Endometrium (tissue), 2 donors: ENCODE measurements around the gene RRH.
"Not testable (repeated sequence)": the region's sequence is repeated elsewhere in the genome, so short reads cannot be mapped to it uniquely, and the experiment has no call there.

Experiments
- FAIRE-seq: peaks from 2 replicates; lab custom pipeline; 2012; peaks lifted over from hg19 to GRCh38; lab: Jason Lieb, UNC
- donor health status: control.
- donor health status: control.

Gene RRH

DNA sequence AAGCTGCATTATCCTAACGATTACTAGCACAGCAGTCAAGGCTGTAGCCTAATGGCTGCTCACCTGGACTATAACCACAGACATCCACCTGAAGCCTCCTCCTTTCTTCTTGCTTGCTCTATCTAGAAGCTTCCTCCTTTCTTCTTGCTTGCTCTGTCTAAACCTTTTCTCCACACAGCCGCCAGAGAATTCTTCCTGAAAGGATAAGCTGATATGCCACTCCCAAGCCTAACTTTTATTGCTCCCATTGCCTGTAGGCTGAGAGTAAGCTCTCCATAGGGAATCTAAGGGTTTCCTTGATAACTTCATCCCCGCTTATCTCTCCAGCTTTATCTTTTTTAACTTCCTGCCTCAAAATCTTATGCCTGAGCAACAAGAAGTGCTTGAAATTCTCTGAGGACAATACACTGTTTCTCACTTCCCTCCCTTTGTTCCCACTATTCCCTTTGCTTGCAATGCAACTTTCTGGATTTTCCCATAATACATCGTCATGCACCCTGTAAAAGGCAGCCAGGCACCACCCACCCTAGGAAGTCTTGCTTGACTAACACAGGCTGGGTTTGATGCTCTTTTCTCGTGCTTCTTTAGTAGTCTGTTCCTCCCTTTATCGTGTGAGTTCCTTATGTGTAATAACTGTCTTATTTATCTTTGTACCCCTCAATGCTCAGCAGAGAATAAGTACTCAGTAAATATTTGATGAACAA is 18.8 kb downstream of the RRH start:
- FAIRE-seq, result no peak

GRCh38 chr4:109847896-109848442 is 20.2 kb downstream of the RRH start, which contains the start of gene LRIT3:
TSS of gene LRIT3 (plus strand) at chr4:109848107. CDS start at chr4:109848202, 95 bp downstream.
- FAIRE-seq, result no peak

GRCh38 chr4:109848501-109848900 is 20.7 kb downstream of the RRH start:
- FAIRE-seq, result no peak

- no peak for FAIRE-seq
These were observed 22.8 kb downstream of the RRH start for GRCh38 chr4:109850601-109851000.

- FAIRE-seq, result not testable (repeated sequence)
These were observed 31.9 kb downstream of the RRH start for GRCh38 chr4:109859426-109860300.

DNA sequence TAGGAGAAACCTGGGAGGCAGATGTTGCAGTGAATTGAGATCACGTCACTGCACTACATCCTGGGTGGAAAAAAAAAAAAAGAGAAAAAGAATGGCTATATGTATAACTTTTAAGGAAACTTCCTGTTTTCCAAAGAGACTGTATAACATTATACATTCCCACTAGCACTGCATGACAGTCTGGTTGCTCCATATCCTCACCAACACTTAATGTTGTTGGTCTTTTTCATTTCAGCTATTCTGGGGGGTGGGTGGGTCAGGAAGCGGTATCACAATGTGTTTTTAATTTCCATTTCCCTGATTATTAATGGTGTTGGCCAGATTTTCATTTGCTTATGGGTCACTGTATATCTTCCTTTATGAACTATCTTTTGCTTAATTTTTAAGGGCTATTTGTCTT is 33.5 kb downstream of the RRH start:
- FAIRE-seq, result no peak

DNA sequence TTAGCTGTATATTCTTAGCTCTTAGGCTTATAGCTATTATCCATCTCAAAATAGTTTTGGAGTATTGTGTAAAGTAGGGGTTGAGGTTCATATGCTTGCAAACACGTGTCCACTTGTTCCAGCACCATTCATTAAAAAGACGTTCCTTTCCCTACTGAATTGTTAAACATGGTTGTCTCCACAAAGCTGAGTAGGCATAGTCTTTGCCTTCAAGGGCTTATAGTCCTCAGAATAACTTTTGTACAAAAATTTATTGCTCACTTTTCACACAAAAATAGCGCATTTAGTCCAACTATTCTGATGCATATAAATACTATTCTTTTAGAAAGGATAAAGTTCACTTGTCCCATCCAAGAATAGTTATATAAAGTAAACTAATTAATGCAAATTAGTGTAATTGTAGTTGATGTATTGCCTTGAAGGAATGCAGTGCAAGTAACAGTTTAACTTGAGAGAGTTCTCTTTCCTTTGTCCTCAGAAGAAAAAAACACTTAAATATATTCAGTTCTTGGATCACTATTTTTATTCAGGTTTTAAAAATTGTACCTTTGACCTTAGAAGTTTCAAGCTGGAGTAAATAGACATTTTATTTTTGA is 34.2 kb downstream of the RRH start:
- FAIRE-seq, result peak; percentile 57

DNA sequence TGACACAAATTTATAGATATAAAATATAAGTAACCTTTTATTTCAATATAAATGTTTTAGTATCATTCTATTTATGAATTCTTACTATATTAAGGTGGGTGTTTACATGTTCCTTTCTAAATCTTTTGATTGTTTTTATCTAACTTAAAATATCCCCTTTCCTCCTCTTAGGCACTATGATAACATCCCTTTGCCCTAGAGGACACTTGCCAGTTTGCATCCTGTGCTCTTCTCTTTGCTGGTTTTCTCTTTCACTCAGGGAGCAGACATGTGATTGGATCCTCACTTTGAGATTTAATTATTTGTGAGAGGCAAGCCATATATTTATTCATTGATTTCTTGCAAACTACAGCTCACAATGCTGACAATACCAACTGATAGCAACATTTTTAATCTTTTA is 36.4 kb downstream of the RRH start:
- no peak for FAIRE-seq

DNA sequence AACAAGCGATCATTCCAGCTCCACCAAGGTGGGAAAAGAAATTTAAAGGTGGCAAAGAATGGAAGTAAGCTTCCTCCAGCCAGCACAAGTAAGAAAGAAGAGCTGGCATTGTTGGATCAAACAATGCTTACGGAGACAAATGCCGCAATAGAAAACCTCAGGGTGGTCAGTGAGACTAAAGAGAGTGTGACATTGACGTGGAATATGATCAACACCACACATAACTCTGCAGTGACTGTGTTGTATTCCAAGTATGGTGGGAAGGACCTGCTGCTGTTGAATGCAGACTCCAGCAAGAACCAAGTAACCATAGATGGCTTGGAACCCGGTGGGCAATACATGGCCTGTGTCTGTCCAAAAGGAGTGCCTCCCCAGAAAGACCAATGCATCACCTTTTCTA is 42.3 kb downstream of the RRH start:
- no peak for FAIRE-seq

- no peak for FAIRE-seq
These were observed 44.3 kb downstream of the RRH start for GRCh38 chr4:109872065-109872464.

- FAIRE-seq, result no peak
These were observed 45.3 kb downstream of the RRH start for GRCh38 chr4:109872950-109873656.

DNA sequence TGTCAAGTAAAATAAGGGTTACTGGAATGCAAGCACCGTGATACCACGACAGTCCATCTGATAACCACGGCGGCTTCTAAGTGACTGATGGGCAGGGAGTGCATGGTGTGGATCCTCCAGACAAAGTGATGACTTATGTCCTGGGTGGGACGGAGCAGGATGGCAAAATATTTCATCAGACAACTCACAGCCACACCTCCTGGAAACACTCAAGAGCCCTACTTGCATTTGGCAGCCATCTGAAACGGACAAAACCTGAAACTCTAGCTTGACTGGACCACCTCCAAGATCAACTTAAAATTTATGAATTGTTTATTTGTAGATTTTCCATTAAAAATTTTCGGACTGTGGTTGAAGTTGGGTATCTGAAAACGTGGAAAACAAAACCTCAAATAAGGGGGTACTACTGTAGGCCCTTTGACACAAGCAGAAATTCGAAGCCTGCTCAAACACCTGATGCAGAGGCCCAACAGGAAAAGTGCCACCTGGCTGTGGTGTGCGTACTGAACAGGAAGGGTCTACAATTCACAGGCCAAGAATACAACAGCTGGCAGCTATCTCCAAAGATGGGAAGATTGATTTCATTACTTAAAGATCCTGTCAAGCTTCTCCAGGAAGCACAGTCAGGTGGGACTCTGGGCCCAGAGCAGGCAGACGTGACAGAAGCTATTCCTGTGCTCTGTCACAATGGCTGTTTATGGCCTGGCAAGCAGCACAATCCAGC is 46.2 kb downstream of the RRH start:
- FAIRE-seq, result no peak

DNA sequence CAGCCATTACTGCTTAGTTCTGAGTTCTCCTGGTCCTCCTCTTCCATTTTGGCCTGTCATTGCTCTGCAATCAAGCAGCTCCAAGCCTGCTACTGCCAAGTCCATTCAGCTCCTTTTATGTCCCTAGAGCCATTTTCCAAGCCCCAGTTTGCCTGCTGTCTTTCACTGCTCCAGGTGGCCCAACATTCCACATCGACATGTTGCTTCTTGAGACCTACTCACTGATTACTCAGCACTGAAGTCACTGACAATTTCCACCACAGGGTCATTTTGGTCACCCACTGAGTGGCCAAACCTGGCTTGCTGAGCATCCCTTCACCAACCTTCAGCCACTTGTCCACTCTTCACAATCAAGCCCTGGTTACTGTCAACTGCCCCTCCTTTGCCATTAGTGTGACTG is 47.3 kb downstream of the RRH start:
- no peak for FAIRE-seq

DNA sequence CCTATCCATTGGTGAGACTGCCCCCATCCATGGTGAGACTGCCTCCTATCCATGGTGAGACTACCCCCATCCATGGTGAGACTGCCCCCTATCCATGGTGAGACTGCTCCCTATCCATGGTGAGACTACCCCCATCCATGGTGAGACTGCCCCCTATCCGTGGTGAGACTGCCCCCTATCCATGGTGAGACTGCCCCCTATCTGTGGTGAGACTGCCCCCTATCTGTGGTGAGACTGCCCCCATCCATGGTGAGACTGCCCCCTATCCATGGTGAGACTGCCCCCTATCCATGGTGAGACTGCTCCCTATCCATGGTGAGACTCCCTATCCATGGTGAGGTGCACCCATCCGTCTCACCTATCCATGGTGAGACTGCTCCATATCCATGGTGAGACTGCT is 47.8 kb downstream of the RRH start:
- not testable (repeated sequence) for FAIRE-seq

DNA sequence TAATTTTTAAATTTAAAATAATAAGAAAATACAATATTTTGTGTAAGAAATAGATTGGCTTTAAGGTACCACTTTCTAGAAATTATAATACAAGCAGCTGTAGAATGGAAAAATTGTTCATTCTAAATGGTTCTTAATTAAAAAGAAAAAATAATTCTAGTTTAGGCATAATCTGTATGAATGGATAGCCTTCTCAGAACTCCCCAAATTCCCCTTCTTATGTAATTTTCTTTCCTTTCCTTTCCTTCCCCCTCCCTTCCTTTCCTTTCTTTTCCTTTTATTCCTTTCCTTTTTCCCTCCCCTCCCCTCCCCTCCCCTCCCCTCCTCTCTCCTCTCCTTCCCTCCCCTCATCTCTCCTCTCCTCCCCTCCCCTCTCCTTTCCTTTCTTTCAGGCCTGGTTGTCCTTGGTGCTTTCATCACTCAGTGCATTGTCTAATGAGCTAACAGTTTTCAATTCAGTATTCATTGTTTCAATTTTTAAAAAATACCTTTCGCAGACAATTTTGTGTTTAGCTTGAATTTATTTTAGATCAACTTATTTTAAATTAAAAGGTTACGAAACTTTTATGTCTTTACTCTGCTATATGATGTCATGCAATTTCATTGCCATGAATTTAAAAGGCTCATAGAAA is 49.0 kb downstream of the RRH start:
- FAIRE-seq, result no peak

DNA sequence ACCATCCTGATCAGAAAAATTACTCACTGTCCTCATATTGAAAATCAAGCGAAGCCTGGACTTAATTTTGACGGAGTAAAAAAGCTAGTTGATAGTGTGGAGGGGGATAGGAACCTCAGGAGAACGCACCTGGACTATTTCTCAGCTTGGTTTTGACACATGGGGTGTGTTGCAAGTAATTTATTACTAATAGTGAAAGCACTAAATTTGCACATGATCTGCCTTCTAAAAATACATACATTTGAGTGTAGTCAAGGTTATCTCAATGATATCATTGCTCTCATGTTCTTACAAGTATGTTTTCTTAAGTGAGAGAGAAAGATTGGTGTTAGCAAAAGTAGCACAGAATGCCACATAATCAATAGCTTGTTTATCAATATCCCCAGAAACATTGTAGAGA is 49.6 kb downstream of the RRH start:
- no peak for FAIRE-seq

DNA sequence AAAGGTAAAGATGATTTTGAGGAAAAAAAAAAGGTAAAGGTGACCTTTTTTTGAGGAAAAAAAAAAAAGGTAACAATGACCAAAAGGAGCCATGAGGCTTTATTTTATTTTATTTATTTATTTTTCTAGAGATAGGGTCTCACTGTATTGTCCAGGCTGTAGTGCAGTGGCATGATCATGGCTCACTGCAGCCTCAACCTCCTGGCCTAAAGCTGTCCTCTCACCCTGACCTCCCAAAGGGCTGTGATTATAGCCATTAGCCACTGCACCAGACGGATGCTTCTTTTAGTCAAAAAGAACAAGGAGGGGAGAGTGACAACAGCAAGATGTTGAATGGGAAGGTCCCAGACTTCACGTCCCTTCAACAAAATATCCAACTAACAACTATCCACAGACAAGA is 50.6 kb downstream of the RRH start:
- no peak for FAIRE-seq

DNA sequence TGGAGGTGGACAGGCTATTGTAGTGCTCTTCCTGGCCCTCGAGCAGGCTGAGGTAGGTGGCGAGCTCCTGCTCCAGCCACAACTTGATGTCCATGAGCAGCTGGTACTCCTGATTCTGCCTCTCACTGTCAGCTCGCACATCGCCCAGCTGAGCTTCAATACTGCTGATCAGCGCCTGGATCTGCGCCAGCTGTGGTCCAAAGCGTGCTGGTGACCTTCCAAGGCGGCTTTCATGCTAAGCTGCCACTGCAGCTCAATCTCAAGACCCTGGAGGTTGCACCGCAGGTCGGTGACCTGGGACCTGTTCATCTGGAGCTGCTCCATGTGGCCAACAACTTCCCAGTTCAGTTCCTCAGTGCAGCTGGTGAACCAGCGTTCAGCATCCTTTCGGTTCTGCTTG is 51.3 kb downstream of the RRH start:
- no peak for FAIRE-seq

GRCh38 chr4:109879636-109880314 is 52.0 kb downstream of the RRH start:
- FAIRE-seq, result no peak

DNA sequence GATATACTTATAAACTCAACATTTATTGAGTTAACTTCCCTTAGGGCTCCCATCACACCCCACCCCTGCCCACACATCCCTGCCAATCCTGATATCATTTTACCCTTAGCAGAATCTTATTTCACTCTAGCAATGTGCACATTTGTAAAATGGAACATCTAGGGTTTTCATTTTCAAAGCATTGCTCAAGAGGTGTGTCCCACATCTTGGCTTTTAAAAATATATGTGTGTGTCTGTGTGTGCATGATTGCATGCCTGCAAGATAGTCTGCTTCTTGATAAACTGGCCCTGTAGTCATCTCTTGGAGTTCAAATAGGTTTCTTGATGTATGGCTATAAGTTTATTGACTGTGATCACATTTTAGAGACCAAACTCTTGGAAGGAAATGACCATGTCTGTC is 58.5 kb downstream of the RRH start:
- FAIRE-seq, result no peak
